Kidney (tissue), 14 donors: ENCODE results near the gene CHID1. TPM values are rescaled to one million over a fixed set of nuclear protein-coding genes. Genes with fewer than 3 reads are reported as not detected.

ENCODE experiments used
- DNase-seq, 5 donors: peaks; one replicate each; pipeline ENCODE4 v3.0.0-alpha.2; 2013 to 2020
- FAIRE-seq: peaks from 2 replicates; lab custom pipeline; 2012; peaks lifted over from hg19 to GRCh38; lab: Jason Lieb, UNC
- H3K27ac ChIP-seq, 2 donors: one replicate each; pipeline ENCODE4 v1.7.0; 2013; ENCODE audit warnings: low read depth in 2 of 2, low read length in 2 of 2, inconsistent platforms in 1 of 2
- H3K27me3 ChIP-seq: one replicate; pipeline ENCODE4 v1.7.1; 2013; ENCODE audit warnings: low read length, inconsistent platforms; ENCODE audit not compliant: control insufficient read depth, insufficient read depth
- H3K36me3 ChIP-seq, 3 donors: one replicate each; pipeline versions ENCODE4 v1.7.0 to v1.7.1; 2013; ENCODE audit warnings: low read length in 3 of 3, control low read depth in 1 of 3, inconsistent platforms in 1 of 3; ENCODE audit not compliant: insufficient read depth in 3 of 3, control insufficient read depth in 2 of 3
- H3K4me1 ChIP-seq, 3 donors: one replicate each; pipeline versions ENCODE4 v1.7.0 to v1.7.1; 2013; ENCODE audit warnings: low read length in 3 of 3, inconsistent platforms in 1 of 3, low read depth in 1 of 3; ENCODE audit not compliant: control insufficient read depth in 2 of 3, insufficient read depth in 2 of 3
- H3K4me3 ChIP-seq, 3 donors: one replicate each; pipeline versions ENCODE4 v1.7.0 to v1.8.1; 2013; ENCODE audit warnings: low read length in 3 of 3, control low read depth in 1 of 3, inconsistent platforms in 1 of 3
- H3K9ac ChIP-seq, 3 donors: one replicate each; pipeline versions ENCODE4 v1.7.0 to v1.7.1; 2013; ENCODE audit warnings: low read length in 3 of 3, control low read depth in 1 of 3, inconsistent platforms in 1 of 3
- H3K9me3 ChIP-seq, 3 donors: one replicate each; pipeline versions ENCODE4 v1.7.0 to v1.7.1; 2013; ENCODE audit warnings: low read length in 3 of 3, control low read depth in 1 of 3, inconsistent platforms in 1 of 3; ENCODE audit not compliant: control insufficient read depth in 2 of 3, insufficient read depth in 1 of 3
- CTCF ChIP-seq: IDR thresholded peaks from 3 replicates; pipeline ENCODE4 v1.5.1; 2012; ENCODE audit warnings: mild to moderate bottlenecking, moderate library complexity, borderline replicate concordance; ENCODE audit not compliant: insufficient read depth; ENCODE audit errors: extremely low read depth
- intact Hi-C: fragments of 100-400 bp; cut with DNase I; formaldehyde crosslinking; loops from one replicate; pipeline ENCODE4 v1.11.1; 2022
- polyA plus RNA-seq: library from polyadenylated mRNA; stranded (reverse); fragments of 350-450 nt; fragmentation: Illumina TruSeq; extraction: RNeasy Lipid Tissue Mini Kit (QIAGEN cat#74804); gene quantifications from one replicate; pipeline ENCODE4 v1.2.3, GENCODE V29; 2014; ENCODE audit warnings: low read depth, low replicate concordance; ENCODE audit not compliant: insufficient read depth
- total RNA-seq: library from RNA; stranded (reverse); fragmentation: NEBNext Ultra II Directional; extraction: Animal tissue kit (Norgen Biotek cat#: 25700); gene quantifications from one replicate; pipeline ENCODE4 v1.2.1, GENCODE V29; 2021
- donor health status: control.
- donor health status: control.
- donor health status: control.
- donor health status: control.
- donor health status: control.
- donor health status: DM: yes; HTN: yes; CAD: no.
- donor health status: Normal renal cell carcinoma (clear cell type).

Gene CHID1
- total and polyA plus RNA-seq, 2 donors from 2014 or later: 82.2 to 128 TPM

- Histone ChIP-seq H3K4me1 (peaks cover 0 to 10% (median 0%) of the 10 kb centered on the region in 3 donors), H3K27me3 (no peaks in the 10 kb centered on the region), H3K4me3 (no peak overlapping the region), H3K36me3 (no peaks in the 10 kb centered on the region), H3K9ac (no peak overlapping the region), H3K9me3 (no peaks in the 10 kb centered on the region), H3K27ac (no peak overlapping the region)
- FAIRE-seq: no peak
- no peak for TF ChIP-seq CTCF
- intact Hi-C loops: loop anchor here (10.0 kb wide), 1 partner anchor 192 kb away; no protein-coding TSS in a partner anchor
- DNase-seq: no peak
These were observed 57.8 kb downstream of the CHID1 start for GRCh38 chr11:852762-853161.

GRCh38 chr11:850775-851763 lies 59.5 kb downstream of the CHID1 start:
- Histone ChIP-seq H3K4me1 (peaks cover 0 to 14% (median 0%) of the 10 kb centered on the region in 3 donors), H3K36me3 (no peaks in the 10 kb centered on the region), H3K4me3 (no peak overlapping the region), H3K27me3 (no peaks in the 10 kb centered on the region), H3K27ac (no peak overlapping the region), H3K9me3 (no peaks in the 10 kb centered on the region), H3K9ac (no peak overlapping the region)
- FAIRE-seq (no peak), DNase-seq (peak in 3 of 5 donors; percentile 44 to 80 (median 60))
- no peak for TF ChIP-seq CTCF
- intact Hi-C loops: loop anchor here (10.0 kb wide), 1 partner anchor 194 kb away; no protein-coding TSS in a partner anchor

- intact Hi-C loops: loop anchor here (10.0 kb wide), 1 partner anchor 195 kb away; no protein-coding TSS in a partner anchor
- no peak for TF ChIP-seq CTCF
- peaks cover 0 to 17% (median 6%) of the 10 kb centered on the region in 3 donors for H3K4me1 ChIP-seq
These were observed 60.4 kb downstream of the CHID1 start for GRCh38 chr11:849951-850774.

More at GRCh38 chr11:849951-850774, 60.4 kb downstream of the CHID1 start:
- no peaks in the 10 kb centered on the region for H3K27me3 ChIP-seq
- H3K9me3 ChIP-seq: no peaks in the 10 kb centered on the region
- no peak for FAIRE-seq
- H3K4me3 ChIP-seq: peak overlapping the region in 1 of 3 donors; percentile 6
- H3K36me3 ChIP-seq: no peaks in the 10 kb centered on the region
- H3K27ac ChIP-seq: no peak overlapping the region
- no peak overlapping the region for H3K9ac ChIP-seq
- DNase-seq: peak in 2 of 5 donors; percentile 38 to 41
